ENCODE results near the gene CHST14. TPM values are rescaled to one million over a fixed set of nuclear protein-coding genes. Genes with fewer than 3 reads are reported as not detected.
"Not testable (repeated sequence)": the region's sequence is repeated elsewhere in the genome, so short reads cannot be mapped to it uniquely, and the experiment has no call there.

Gene CHST14
- total and polyA plus RNA-seq, 3 donors from 2014 or later = 5.4 to 16.7 (median 13.0) TPM

- H3K4me1 ChIP-seq = peaks cover 19% of the 10 kb centered on the region
- TF ChIP-seq CTCF (IDR thresholded peaks at IDR 0.05) (no peak), POLR2A (IDR thresholded peaks at IDR 0.05) (no peak)
Observed at GRCh38 chr15:40451527-40452158, 19.1 kb upstream of the CHST14 start.

GRCh38 chr15:40452296-40453090 is 18.3 kb upstream of the CHST14 start:
- intact Hi-C loops (cut with DNase I; ENCODE audit: low total_unique reads) = no loop called here
- H3K4me3 ChIP-seq = no peak overlapping the region
- no peak for DNase-seq
- H3K27me3 ChIP-seq = no peaks in the 10 kb centered on the region
- WGBS, 2 donors = 71 to 73% methylated on average over 10 to 11 of the region's 11 CpGs
- H3K27ac ChIP-seq = no peak overlapping the region
- H3K9me3 ChIP-seq = no peaks in the 10 kb centered on the region
- peaks cover 23% of the 10 kb centered on the region for H3K4me1 ChIP-seq
- TF ChIP-seq CTCF (IDR thresholded peaks at IDR 0.05) (no peak), POLR2A (IDR thresholded peaks at IDR 0.05) (no peak)
- H3K36me3 ChIP-seq (ENCODE audit: low read depth, missing control alignments) = no peaks in the 10 kb centered on the region

More at GRCh38 chr15:40451527-40452158, 19.1 kb upstream of the CHST14 start:
- H3K27me3 ChIP-seq = no peaks in the 10 kb centered on the region
- H3K4me3 ChIP-seq = no peak overlapping the region
- no peaks in the 10 kb centered on the region for H3K36me3 ChIP-seq (ENCODE audit: low read depth, missing control alignments)
- H3K27ac ChIP-seq = no peak overlapping the region
- no peaks in the 10 kb centered on the region for H3K9me3 ChIP-seq
- 72 to 77% methylated on average over 3 of the region's 3 CpGs for WGBS, 2 donors
- no peak for DNase-seq
- intact Hi-C loops (cut with DNase I; ENCODE audit: low total_unique reads) = no loop called here

- intact Hi-C loops (cut with DNase I; ENCODE audit: low total_unique reads); H3K9me3 ChIP-seq; H3K27me3 ChIP-seq; H3K4me3 ChIP-seq; H3K36me3 ChIP-seq (ENCODE audit: low read depth, missing control alignments); H3K27ac ChIP-seq; DNase-seq: not testable (repeated sequence)
- H3K4me1 ChIP-seq = peaks cover 23% of the 10 kb centered on the region
- WGBS, 2 donors = 71% methylated on average over 3 of the region's 3 CpGs
Observed at GRCh38 chr15:40453941-40454340, 16.8 kb upstream of the CHST14 start.

- no peak overlapping the region for H3K4me3 ChIP-seq
- no peaks in the 10 kb centered on the region for H3K27me3 ChIP-seq
- TF ChIP-seq POLR2A (IDR thresholded peaks at IDR 0.05) (no peak), CTCF (IDR thresholded peaks at IDR 0.05) (no peak)
- H3K36me3 ChIP-seq (ENCODE audit: low read depth, missing control alignments) = no peaks in the 10 kb centered on the region
- no peak overlapping the region for H3K27ac ChIP-seq
- H3K4me1 ChIP-seq = peaks cover 22% of the 10 kb centered on the region
- intact Hi-C loops (cut with DNase I; ENCODE audit: low total_unique reads) = no loop called here
- 55 to 80% methylated on average over 5 to 9 of the region's 9 CpGs for WGBS, 2 donors
- DNase-seq = no peak
- H3K9me3 ChIP-seq = no peaks in the 10 kb centered on the region
Observed at GRCh38 chr15:40454904-40455391, 15.8 kb upstream of the CHST14 start.

- intact Hi-C loops (cut with DNase I; ENCODE audit: low total_unique reads) = no loop called here
- Histone ChIP-seq H3K9me3 (no peaks in the 10 kb centered on the region), H3K36me3 (ENCODE audit: low read depth, missing control alignments) (no peaks in the 10 kb centered on the region), H3K4me3 (no peak overlapping the region), H3K27ac (no peak overlapping the region), H3K4me1 (peaks cover 17% of the 10 kb centered on the region), H3K27me3 (no peaks in the 10 kb centered on the region)
- DNase-seq = peak; percentile 67
- 31 to 54% methylated on average over 6 to 7 of the region's 7 CpGs for WGBS, 2 donors
- TF ChIP-seq CTCF (IDR thresholded peaks at IDR 0.05) = no peak
- no peak for TF ChIP-seq POLR2A (IDR thresholded peaks at IDR 0.05)
Observed at GRCh38 chr15:40456299-40456712, 14.5 kb upstream of the CHST14 start.
